H9 (cell line): Measurements from ENCODE around the gene ZNF784. TPM values are rescaled to one million over a fixed set of nuclear protein-coding genes. Genes with fewer than 3 reads are reported as not detected.

Experiments
- DNase-seq: peaks from one replicate; pipeline ENCODE4 v3.0.0-alpha.2; 2017
- H2AFZ ChIP-seq: one replicate; pipeline ENCODE4 v1.6.1; 2013; ENCODE audit warnings: mild to moderate bottlenecking, low read length, control low read depth, moderate library complexity
- H2AK5ac ChIP-seq: 2 replicates; pipeline ENCODE4 v1.6.1; 2013; ENCODE audit warnings: low read length, control low read depth, mixed read lengths; ENCODE audit not compliant: insufficient read length
- H2BK120ac ChIP-seq: one replicate; pipeline ENCODE4 v1.6.1; 2013; ENCODE audit warnings: low read depth, mild to moderate bottlenecking, low read length, control low read depth, inconsistent platforms; ENCODE audit not compliant: poor library complexity, severe bottlenecking
- H2BK12ac ChIP-seq: 2 replicates; pipeline ENCODE4 v1.6.1; 2013; ENCODE audit warnings: low read length, control low read depth, mixed read lengths, low read depth; ENCODE audit not compliant: insufficient read length
- H2BK15ac ChIP-seq: 2 replicates; pipeline ENCODE4 v1.6.1; 2013; ENCODE audit warnings: low read depth, low read length, control low read depth
- H2BK20ac ChIP-seq: one replicate; pipeline ENCODE4 v1.6.1; 2013; ENCODE audit warnings: low read depth, mild to moderate bottlenecking, low read length, control low read depth, inconsistent platforms; ENCODE audit not compliant: poor library complexity, severe bottlenecking
- H2BK5ac ChIP-seq: 2 replicates; pipeline ENCODE4 v1.6.1; 2013; ENCODE audit warnings: low read length, control low read depth, mixed read lengths; ENCODE audit not compliant: insufficient read length
- H3K14ac ChIP-seq: 2 replicates; pipeline ENCODE4 v1.6.1; 2013; ENCODE audit warnings: low read length, control low read depth; ENCODE audit not compliant: insufficient read depth
- H3K18ac ChIP-seq: 2 replicates; pipeline ENCODE4 v1.6.1; 2013; ENCODE audit warnings: low read depth, mild to moderate bottlenecking, mixed read lengths, low read length, control low read depth; ENCODE audit not compliant: insufficient read length
- H3K23ac ChIP-seq: 2 replicates; pipeline ENCODE4 v1.6.1; 2013; ENCODE audit warnings: low read length, control low read depth, mixed read lengths, low read depth; ENCODE audit not compliant: insufficient read length
- H3K23me2 ChIP-seq: 2 replicates; pipeline ENCODE4 v1.6.1; 2013; ENCODE audit warnings: low read depth, mild to moderate bottlenecking, mixed read lengths, low read length, control low read depth; ENCODE audit not compliant: insufficient read length, poor library complexity, severe bottlenecking
- H3K27ac ChIP-seq: 2 replicates; pipeline ENCODE4 v1.5.1; 2013; ENCODE audit warnings: low read length, control low read depth, mixed read lengths, low read depth; ENCODE audit not compliant: insufficient read length
- H3K27me3 ChIP-seq: 2 replicates; pipeline ENCODE4 v1.6.1; 2013; ENCODE audit warnings: low read length, control low read depth, inconsistent platforms; ENCODE audit not compliant: insufficient read depth
- H3K4ac ChIP-seq: 2 replicates; pipeline ENCODE4 v1.6.1; 2013; ENCODE audit warnings: low read depth, mild to moderate bottlenecking, control low read depth, inconsistent platforms, low read length, moderate library complexity
- H3K4me1 ChIP-seq: 2 replicates; pipeline ENCODE4 v1.6.1; 2013; ENCODE audit warnings: low read length, control low read depth, inconsistent platforms; ENCODE audit not compliant: insufficient read depth
- H3K4me2 ChIP-seq: 2 replicates; pipeline ENCODE4 v1.6.1; 2013; ENCODE audit warnings: low read length, control low read depth, mixed read lengths; ENCODE audit not compliant: insufficient read length, insufficient read depth
- H3K56ac ChIP-seq: 2 replicates; pipeline ENCODE4 v1.6.1; 2013; ENCODE audit warnings: low read depth, mild to moderate bottlenecking, mixed read lengths, low read length, control low read depth; ENCODE audit not compliant: insufficient read length
- H3K79me1 ChIP-seq: 2 replicates; pipeline ENCODE4 v1.6.1; 2013; ENCODE audit warnings: low read depth, mild to moderate bottlenecking, moderate library complexity, low read length, control low read depth, inconsistent platforms; ENCODE audit not compliant: insufficient read depth, poor library complexity, severe bottlenecking
- H3K79me2 ChIP-seq: 2 replicates; pipeline ENCODE4 v1.6.1; 2013; ENCODE audit warnings: low read length, control low read depth, inconsistent platforms; ENCODE audit not compliant: insufficient read depth
- H3K9ac ChIP-seq: 2 replicates; pipeline ENCODE4 v1.6.1; 2013; ENCODE audit warnings: low read length, control low read depth, mixed read lengths; ENCODE audit not compliant: insufficient read length; ENCODE audit errors: extremely low read depth
- H3K9me3 ChIP-seq: one replicate; pipeline ENCODE4 v1.6.1; 2013; ENCODE audit warnings: low read depth, low read length, inconsistent platforms; ENCODE audit not compliant: control insufficient read depth
- H3T11ph ChIP-seq: one replicate; pipeline ENCODE4 v1.6.1; 2013; ENCODE audit warnings: mild to moderate bottlenecking, low read length, control low read depth, inconsistent platforms
- H4K20me1 ChIP-seq: one replicate; pipeline ENCODE4 v1.6.1; 2013; ENCODE audit not compliant: control insufficient read depth, insufficient read length, insufficient read depth
- H4K5ac ChIP-seq: 2 replicates; pipeline ENCODE4 v1.6.1; 2013; ENCODE audit warnings: low read depth, mild to moderate bottlenecking, mixed read lengths, low read length, control low read depth; ENCODE audit not compliant: insufficient read length
- H4K8ac ChIP-seq: replicated peaks from 2 replicates; pipeline ENCODE4 v1.6.1; 2013; ENCODE audit warnings: low read length, control low read depth, mixed read lengths, low read depth; ENCODE audit not compliant: insufficient read length
- H4K91ac ChIP-seq: 2 replicates; pipeline ENCODE4 v1.6.1; 2013; ENCODE audit warnings: low read depth, mild to moderate bottlenecking, moderate library complexity, mixed read lengths, low read length, control low read depth; ENCODE audit not compliant: insufficient read length
- H3K27ac Mint-ChIP-seq, 3 experiments: 2 replicates in 2 of 3; 3 replicates in 1 of 3; pipeline ENCODE4 v1.8.0; 2020 to 2021; ENCODE audit warnings: mixed read lengths in 3 of 3, mild to moderate bottlenecking in 1 of 3, moderate library complexity in 1 of 3
- H3K27me3 Mint-ChIP-seq: 2 replicates; pipeline ENCODE4 v1.8.0; 2021; ENCODE audit warnings: low read depth, mild to moderate bottlenecking, moderate library complexity, mixed read lengths
- H3K36me3 Mint-ChIP-seq, 3 experiments: 2 replicates in 2 of 3; 3 replicates in 1 of 3; pipeline ENCODE4 v1.8.0; 2020 to 2021; ENCODE audit warnings: low read depth in 3 of 3, mixed read lengths in 3 of 3; ENCODE audit not compliant: insufficient read depth in 1 of 3
- H3K4me1 Mint-ChIP-seq, 2 experiments: 2 replicates each; pipeline ENCODE4 v1.8.0; 2020; ENCODE audit warnings: mixed read lengths in 2 of 2
- H3K4me3 Mint-ChIP-seq, 2 experiments: 2 replicates in 1 of 2; 3 replicates in 1 of 2; pipeline ENCODE4 v1.8.0; 2020 to 2021; ENCODE audit warnings: mild to moderate bottlenecking in 2 of 2, mixed read lengths in 2 of 2, moderate library complexity in 1 of 2
- H3K9me3 Mint-ChIP-seq, 2 experiments: 2 replicates in 1 of 2; 3 replicates in 1 of 2; pipeline ENCODE4 v1.8.0; 2020; ENCODE audit warnings: mild to moderate bottlenecking in 2 of 2, mixed read lengths in 2 of 2, moderate library complexity in 1 of 2
- WGBS: extraction: QIAGEN DNeasy Blood & Tissue Kit; methylation state at CpG from one replicate; pipeline ENCODE4 v1.1.7; 2013; ENCODE audit warnings: missing lambda C conversion rate, low lambda C conversion rate, mixed read lengths; ENCODE audit not compliant: insufficient read length; ENCODE audit errors: extremely low coverage; 5-methylcytosine and 5-hydroxymethylcytosine counted together
- total RNA-seq: library from RNA; stranded (reverse); gene quantifications from 2 replicates; pipeline ENCODE4 v1.2.1, GENCODE V29; 2021
- TF ChIP-seq, protein P1 (sequence below): fragments of 200-600 bp; sonication (generic); conservative IDR thresholded peaks from 3 replicates; pipeline ENCODE4 v1.8.0; 2021; ENCODE audit warnings: antibody characterized with exemption, mild to moderate bottlenecking

Gene ZNF784
- total RNA-seq, 1 experiment from 2014 or later, result 10.7 TPM

DNA sequence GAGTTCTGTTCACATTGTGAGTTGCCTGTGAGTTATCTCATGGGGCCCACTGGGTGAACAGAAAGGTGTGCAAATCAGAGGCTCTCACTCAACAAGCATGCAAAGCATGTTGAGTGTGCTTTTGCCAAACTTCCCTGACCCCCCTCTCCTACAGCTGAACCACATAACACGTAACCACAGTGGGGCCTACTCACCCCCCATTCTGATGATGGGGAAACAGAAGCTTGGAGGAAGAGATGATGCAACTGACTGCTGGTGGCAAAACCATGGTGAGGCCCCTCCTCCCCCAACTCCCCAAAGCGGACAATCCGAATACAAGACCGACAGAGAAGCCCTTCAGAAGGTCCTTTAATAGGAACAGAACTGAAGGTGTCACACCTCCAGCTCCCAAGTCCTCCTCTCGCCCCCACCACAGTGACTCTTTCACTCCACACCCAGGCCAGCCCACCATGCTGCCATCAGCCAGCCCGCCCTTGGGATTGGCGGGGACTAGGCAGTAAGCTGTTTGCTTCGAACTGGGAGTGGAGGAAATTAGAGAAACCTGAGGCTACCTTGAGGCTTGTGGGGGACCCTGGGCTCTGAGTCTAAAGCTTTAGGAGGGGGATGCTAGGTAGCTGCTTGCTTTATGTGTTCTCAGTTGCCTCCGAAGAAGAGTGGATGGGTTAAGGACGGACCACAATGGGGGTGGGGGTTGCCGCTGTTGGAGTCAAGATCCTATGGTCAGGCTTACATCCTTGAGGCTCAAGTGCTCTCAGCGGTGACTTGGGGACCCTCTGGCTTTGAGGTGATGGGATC lies 3.8 kb downstream of the ZNF784 start:
- Histone ChIP-seq H2BK20ac (no peak overlapping the region), H3K9me3 (no peaks in the 10 kb centered on the region), H3K18ac (no peak overlapping the region), H2AK5ac (no peak overlapping the region), H3K23ac (no peak overlapping the region), H3K4me2 (no peak overlapping the region), H3K27me3 (no peaks in the 10 kb centered on the region), H3K14ac (no peak overlapping the region), H4K20me1 (no peaks in the 10 kb centered on the region), H4K8ac (no peak overlapping the region), H2BK15ac (no peak overlapping the region), H3K79me2 (no peaks in the 10 kb centered on the region), H3K56ac (no peak overlapping the region), H4K5ac (no peak overlapping the region), H4K91ac (no peak overlapping the region), H3K4me1 (no peaks in the 10 kb centered on the region), H3K4ac (no peak overlapping the region), H2BK5ac (no peak overlapping the region), H3K23me2 (no peaks in the 10 kb centered on the region), H3K9ac (no peak overlapping the region), H3K27ac (no peak overlapping the region), H3K79me1 (no peaks in the 10 kb centered on the region), H2BK120ac (no peak overlapping the region), H3T11ph (no peak overlapping the region), H2BK12ac (no peak overlapping the region), H2AFZ (no peak overlapping the region)
- DNase-seq, result no peak
- Mint-ChIP-seq H3K4me3 (no peak overlapping the region), H3K27me3 (peaks cover 2% of the 10 kb centered on the region), H3K4me1 (peaks cover 10 to 14% of the 10 kb centered on the region in 2 experiments), H3K9me3 (no peaks in the 10 kb centered on the region; a peak in 1 of 5 replicates), H3K36me3 (peaks cover 21 to 42% (median 41%) of the 10 kb centered on the region in 3 experiments), H3K27ac (peak overlapping the region in 1 of 3 experiments; percentile 21; a peak in 1 of 7 replicates)
- TF ChIP-seq, protein P1, sequence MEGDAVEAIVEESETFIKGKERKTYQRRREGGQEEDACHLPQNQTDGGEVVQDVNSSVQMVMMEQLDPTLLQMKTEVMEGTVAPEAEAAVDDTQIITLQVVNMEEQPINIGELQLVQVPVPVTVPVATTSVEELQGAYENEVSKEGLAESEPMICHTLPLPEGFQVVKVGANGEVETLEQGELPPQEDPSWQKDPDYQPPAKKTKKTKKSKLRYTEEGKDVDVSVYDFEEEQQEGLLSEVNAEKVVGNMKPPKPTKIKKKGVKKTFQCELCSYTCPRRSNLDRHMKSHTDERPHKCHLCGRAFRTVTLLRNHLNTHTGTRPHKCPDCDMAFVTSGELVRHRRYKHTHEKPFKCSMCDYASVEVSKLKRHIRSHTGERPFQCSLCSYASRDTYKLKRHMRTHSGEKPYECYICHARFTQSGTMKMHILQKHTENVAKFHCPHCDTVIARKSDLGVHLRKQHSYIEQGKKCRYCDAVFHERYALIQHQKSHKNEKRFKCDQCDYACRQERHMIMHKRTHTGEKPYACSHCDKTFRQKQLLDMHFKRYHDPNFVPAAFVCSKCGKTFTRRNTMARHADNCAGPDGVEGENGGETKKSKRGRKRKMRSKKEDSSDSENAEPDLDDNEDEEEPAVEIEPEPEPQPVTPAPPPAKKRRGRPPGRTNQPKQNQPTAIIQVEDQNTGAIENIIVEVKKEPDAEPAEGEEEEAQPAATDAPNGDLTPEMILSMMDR, result no peak
- WGBS, result no CpG with 5 or more reads among the region's 12 CpGs
